Mesodermal cell (in vitro differentiated cells): ENCODE results near the gene SLC6A11.

Experiments used
- H3K27ac ChIP-seq: 2 replicates; pipeline ENCODE4 v1.7.0; 2013; ENCODE audit warnings: mild to moderate bottlenecking, low read depth, low read length, moderate library complexity; ENCODE audit not compliant: severe bottlenecking
- H3K36me3 ChIP-seq: 2 replicates; pipeline ENCODE4 v1.7.1; 2013; ENCODE audit warnings: mild to moderate bottlenecking, low read length, moderate library complexity; ENCODE audit not compliant: control insufficient read depth, insufficient read depth
- H3K4me1 ChIP-seq: one replicate; pipeline ENCODE4 v1.7.1; 2013; ENCODE audit warnings: mild to moderate bottlenecking, low read length; ENCODE audit not compliant: insufficient read depth, control insufficient read depth, poor library complexity, severe bottlenecking
- H3K4me3 ChIP-seq: 2 replicates; pipeline ENCODE4 v1.7.0; 2013; ENCODE audit warnings: low read length, control low read depth, mild to moderate bottlenecking; ENCODE audit not compliant: insufficient read depth, poor library complexity, severe bottlenecking; ENCODE audit errors: extremely low read depth
- H3K9me3 ChIP-seq: 2 replicates; pipeline ENCODE4 v1.7.1; 2013; ENCODE audit warnings: mild to moderate bottlenecking, low read length, moderate library complexity; ENCODE audit not compliant: control insufficient read depth
- WGBS, 2 experiments: methylation state at CpG; one replicate each; pipeline ENCODE4 v1.1.5; 2013; ENCODE audit warnings: missing lambda C conversion rate in 2 of 2; ENCODE audit not compliant: insufficient coverage in 2 of 2; 5-methylcytosine and 5-hydroxymethylcytosine counted together

Gene SLC6A11

GRCh38 chr3:10857235-10857634 is 41.2 kb downstream of the SLC6A11 start:
- no peak overlapping the region for H3K27ac ChIP-seq
- H3K4me3 ChIP-seq: no peak overlapping the region
- no peaks in the 10 kb centered on the region for H3K9me3 ChIP-seq
- no peaks in the 10 kb centered on the region for H3K4me1 ChIP-seq
- no CpG with 5 or more reads among the region's 2 CpGs for WGBS, 2 experiments
- H3K36me3 ChIP-seq: no peaks in the 10 kb centered on the region

- H3K4me3 ChIP-seq: no peak overlapping the region
- 80 to 88% methylated on average over 1 of the region's 3 CpGs for WGBS, 2 experiments
- no peaks in the 10 kb centered on the region for H3K36me3 ChIP-seq
- H3K27ac ChIP-seq: no peak overlapping the region
- no peaks in the 10 kb centered on the region for H3K4me1 ChIP-seq
- H3K9me3 ChIP-seq: no peaks in the 10 kb centered on the region
Observed at GRCh38 chr3:10858091-10858490, 42.1 kb downstream of the SLC6A11 start.

GRCh38 chr3:10867384-10867783 is 51.4 kb downstream of the SLC6A11 start:
- Histone ChIP-seq H3K4me1 (no peaks in the 10 kb centered on the region), H3K36me3 (no peaks in the 10 kb centered on the region), H3K9me3 (no peaks in the 10 kb centered on the region), H3K27ac (no peak overlapping the region), H3K4me3 (no peak overlapping the region)
- 21 to 38% methylated on average over 2 to 5 of the region's 5 CpGs for WGBS, 2 experiments

- no peaks in the 10 kb centered on the region for H3K36me3 ChIP-seq
- WGBS, 2 experiments: 56 to 75% methylated on average over 2 to 3 of the region's 7 CpGs
- H3K9me3 ChIP-seq: no peaks in the 10 kb centered on the region
- no peaks in the 10 kb centered on the region for H3K4me1 ChIP-seq
- H3K27ac ChIP-seq: no peak overlapping the region
- H3K4me3 ChIP-seq: no peak overlapping the region
Observed at GRCh38 chr3:10869460-10869859, 53.4 kb downstream of the SLC6A11 start.

GRCh38 chr3:10870296-10870695 is 54.3 kb downstream of the SLC6A11 start:
- 71 to 89% methylated on average over 1 of the region's 1 CpG for WGBS, 2 experiments
- Histone ChIP-seq H3K36me3 (no peaks in the 10 kb centered on the region), H3K4me1 (no peaks in the 10 kb centered on the region), H3K9me3 (no peaks in the 10 kb centered on the region), H3K4me3 (no peak overlapping the region), H3K27ac (no peak overlapping the region)

GRCh38 chr3:10873415-10873814 is 57.4 kb downstream of the SLC6A11 start:
- 61 to 80% methylated on average over 5 of the region's 5 CpGs for WGBS, 2 experiments
- no peaks in the 10 kb centered on the region for H3K36me3 ChIP-seq
- H3K4me3 ChIP-seq: no peak overlapping the region
- H3K4me1 ChIP-seq: no peaks in the 10 kb centered on the region
- H3K27ac ChIP-seq: no peak overlapping the region
- no peaks in the 10 kb centered on the region for H3K9me3 ChIP-seq

- Histone ChIP-seq H3K4me1 (no peaks in the 10 kb centered on the region), H3K9me3 (no peaks in the 10 kb centered on the region), H3K4me3 (no peak overlapping the region), H3K27ac (no peak overlapping the region), H3K36me3 (no peaks in the 10 kb centered on the region)
- 80% methylated on average over 1 of the region's 3 CpGs; no CpG with 5 or more reads in 1 of the 2 experiments for WGBS, 2 experiments
Observed at GRCh38 chr3:10875914-10876313, 59.9 kb downstream of the SLC6A11 start.

GRCh38 chr3:10876661-10877060 is 60.6 kb downstream of the SLC6A11 start:
- no peaks in the 10 kb centered on the region for H3K9me3 ChIP-seq
- no peak overlapping the region for H3K27ac ChIP-seq
- no peaks in the 10 kb centered on the region for H3K36me3 ChIP-seq
- WGBS, 2 experiments: no CpG with 5 or more reads among the region's 4 CpGs
- no peak overlapping the region for H3K4me3 ChIP-seq
- no peaks in the 10 kb centered on the region for H3K4me1 ChIP-seq

- Histone ChIP-seq H3K9me3 (no peaks in the 10 kb centered on the region), H3K36me3 (no peaks in the 10 kb centered on the region), H3K27ac (no peak overlapping the region), H3K4me3 (no peak overlapping the region), H3K4me1 (no peaks in the 10 kb centered on the region)
- WGBS, 2 experiments: 86 to 90% methylated on average over 12 to 14 of the region's 14 CpGs
Observed at GRCh38 chr3:10882851-10883250, 66.8 kb downstream of the SLC6A11 start.

GRCh38 chr3:10883478-10884234 is 67.6 kb downstream of the SLC6A11 start:
- no peaks in the 10 kb centered on the region for H3K9me3 ChIP-seq
- WGBS, 2 experiments: 61 to 93% methylated on average over 3 to 4 of the region's 7 CpGs
- H3K4me1 ChIP-seq: no peaks in the 10 kb centered on the region
- no peaks in the 10 kb centered on the region for H3K36me3 ChIP-seq
- H3K27ac ChIP-seq: no peak overlapping the region
- H3K4me3 ChIP-seq: no peak overlapping the region

- 77 to 81% methylated on average over 1 of the region's 1 CpG for WGBS, 2 experiments
- H3K36me3 ChIP-seq: no peaks in the 10 kb centered on the region
Observed at GRCh38 chr3:10887015-10887414, 71.0 kb downstream of the SLC6A11 start.

More at GRCh38 chr3:10887015-10887414, 71.0 kb downstream of the SLC6A11 start:
- H3K27ac ChIP-seq: no peak overlapping the region
- H3K4me3 ChIP-seq: no peak overlapping the region
- peaks cover 16% of the 10 kb centered on the region for H3K9me3 ChIP-seq
- no peaks in the 10 kb centered on the region for H3K4me1 ChIP-seq
